Adrenal gland (tissue), 5 donors: ENCODE results near the gene EPHB1.

Experiments used
- CTCF ChIP-seq, 6 experiments: fragments of 450-650 bp in 4 of 6; fragments of 200-600 bp in 2 of 6; sonication (generic) in 1 of 6; IDR thresholded peaks; 1 replicate in 5 of 6; 2 replicates in 1 of 6; pipeline versions ENCODE4 v1.5.1 to v1.8.0; 2016 to 2021; ENCODE audit warnings: antibody characterized with exemption in 6 of 6, mild to moderate bottlenecking in 2 of 6, moderate library complexity in 1 of 6
- POLR2A ChIP-seq, 2 donors: fragments of 450-650 bp; IDR thresholded peaks; one replicate each; pipeline ENCODE4 v1.6.1; 2017; ENCODE audit warnings: antibody characterized with exemption in 2 of 2, mild to moderate bottlenecking in 2 of 2, moderate library complexity in 1 of 2
- donor health status: DM: no; HTN: no; CAD: no.

GRCh38 chr3:135099734-135100355, 304.8 kb downstream of the EPHB1 start:
- no peak for TF ChIP-seq CTCF (IDR thresholded peaks at IDR 0.05)
- no peak for TF ChIP-seq POLR2A (IDR thresholded peaks at IDR 0.05)
